K562 (cell line): ENCODE measurements around the gene RXRB. TPM values are rescaled to one million over a fixed set of nuclear protein-coding genes. Genes with fewer than 3 reads are reported as not detected.
A peak's percentile ranks its signal among the peaks of the same experiment; 100 is the strongest.

Experiments
- BCL6 ChIP-seq: fragments of 250-450 bp; sonication (Bioruptor Pico); IDR thresholded peaks from 2 replicates; pipeline ENCODE4 v1.4.0; 2020
- CREM ChIP-seq: IDR thresholded peaks from 2 replicates; pipeline ENCODE4 v1.6.1; 2014; ENCODE audit warnings: antibody characterized with exemption, low read depth
- EP300 ChIP-seq: IDR thresholded peaks from 2 replicates; pipeline ENCODE4 v1.6.1; 2012; ENCODE audit warnings: low read length, improper control_type of control experiment
- FOXA1 ChIP-seq: fragments of 450-650 bp; IDR thresholded peaks from 2 replicates; pipeline ENCODE4 v1.6.1; 2016; ENCODE audit warnings: mild to moderate bottlenecking, borderline replicate concordance
- HDGF ChIP-seq: fragments of 450-650 bp; IDR thresholded peaks from 2 replicates; pipeline ENCODE4 v1.6.1; 2016
- HOXB6 ChIP-seq: fragments of 250-450 bp; sonication (Bioruptor Pico); IDR thresholded peaks from 2 replicates; pipeline ENCODE4 v1.5.1; 2022; ENCODE audit warnings: mild to moderate bottlenecking, borderline replicate concordance
- KDM1A ChIP-seq, 2 experiments: fragments of 450-650 bp; IDR thresholded peaks; 2 replicates each; pipeline ENCODE4 v1.6.1; 2016; ENCODE audit warnings: mild to moderate bottlenecking in 2 of 2
- KLF16 ChIP-seq: IDR thresholded peaks from 2 replicates; pipeline ENCODE4 v1.6.1; 2016; ENCODE audit warnings: antibody characterized with exemption
- LCOR ChIP-seq: sonication (generic); formaldehyde crosslinking; IDR thresholded peaks from 2 replicates; pipeline ENCODE4 v1.8.0; 2022; ENCODE audit warnings: mild to moderate bottlenecking, missing genetic modification reagents
- MED1 ChIP-seq: sonication (generic); formaldehyde crosslinking; IDR thresholded peaks from 2 replicates; pipeline ENCODE4 v1.8.1; 2023; ENCODE audit warnings: missing genetic modification reagents, borderline replicate concordance
- MEIS2 ChIP-seq: fragments of 450-650 bp; IDR thresholded peaks from 2 replicates; pipeline ENCODE4 v1.6.1; 2014; ENCODE audit warnings: mild to moderate bottlenecking; ENCODE audit not compliant: partially characterized antibody
- MTA1 ChIP-seq: fragments of 450-650 bp; IDR thresholded peaks from 2 replicates; pipeline ENCODE4 v1.6.1; 2017; ENCODE audit warnings: borderline replicate concordance
- POLR2B ChIP-seq: fragments of 450-650 bp; IDR thresholded peaks from 2 replicates; pipeline ENCODE4 v1.6.1; 2018; ENCODE audit warnings: low read depth; ENCODE audit not compliant: partially characterized antibody
- RAD21 ChIP-seq, 2 experiments: fragments of 250-450 bp in 1 of 2; fragments of 450-650 bp in 1 of 2; sonication (Bioruptor Pico) in 1 of 2; formaldehyde crosslinking in 1 of 2; IDR thresholded peaks in 1 of 2; conservative IDR thresholded peaks in 1 of 2; 2 replicates each; pipeline versions ENCODE4 v1.4.0 to v1.8.0; 2020 to 2022; ENCODE audit warnings: mild to moderate bottlenecking in 2 of 2, moderate library complexity in 1 of 2
- SREBF2 ChIP-seq: sonication (generic); formaldehyde crosslinking; IDR thresholded peaks from 2 replicates; pipeline ENCODE4 v1.4.0; 2020; ENCODE audit warnings: mild to moderate bottlenecking, missing genetic modification reagents
- TEAD4 ChIP-seq, 2 experiments: sonication (generic) in 1 of 2; formaldehyde crosslinking in 1 of 2; IDR thresholded peaks; 2 replicates each; pipeline versions ENCODE4 v1.6.1 to v1.8.0; 2012 to 2022; ENCODE audit warnings: borderline replicate concordance in 1 of 2, inconsistent platforms in 1 of 2, low read length in 1 of 2, mild to moderate bottlenecking in 1 of 2, missing genetic modification reagents in 1 of 2
- ZNF121 ChIP-seq: sonication (generic); formaldehyde crosslinking; conservative IDR thresholded peaks from 2 replicates; pipeline ENCODE4 v1.8.0; 2022; ENCODE audit warnings: missing genetic modification reagents
- ZNF764 ChIP-seq: fragments of 250-450 bp; sonication (Bioruptor Pico); IDR thresholded peaks from 2 replicates; pipeline ENCODE4 v1.4.0; 2020; ENCODE audit warnings: low read depth, mild to moderate bottlenecking, moderate library complexity
- polyA plus RNA-seq, 8 experiments: library from polyadenylated mRNA; depleted of rRNA in 4 of 8; stranded (reverse) in 5 of 8; unstranded in 3 of 8; fragments of >200 nt; fragmentation: Nextera tagmentation in 2 of 8; fragmentation: Illumina TruSeq in 1 of 8; extraction: Ambion mirVana in 2 of 8; extraction: Trizol in 1 of 8; gene quantifications; 2 replicates each; pipeline versions ENCODE4 v1.2.1 to v1.2.3, GENCODE V29; 2011 to 2014; ENCODE audit warnings: inconsistent platforms in 1 of 8, missing spikeins in 1 of 8
- total RNA-seq, 7 experiments: library from RNA; depleted of rRNA in 6 of 7; stranded (reverse); fragments of >200 nt in 6 of 7; fragmentation: Illumina TruSeq in 2 of 7; extraction: Trizol in 2 of 7; gene quantifications; 2 replicates each; pipeline versions ENCODE4 v1.2.1 to v1.2.3, GENCODE V29; 2011 to 2021; ENCODE audit warnings: low replicate concordance in 1 of 7
- TF ChIP-seq, protein P1 (sequence below), 3 experiments: IDR thresholded peaks in 2 of 3; conservative IDR thresholded peaks in 1 of 3; 2 replicates each; pipeline ENCODE4 v1.5.1; 2011 to 2012; ENCODE audit warnings: low read length in 3 of 3, mild to moderate bottlenecking in 3 of 3, control low read depth in 2 of 3, improper control_type of control experiment in 1 of 3, inconsistent platforms in 1 of 3, low read depth in 1 of 3, mixed read lengths in 1 of 3, moderate library complexity in 1 of 3; ENCODE audit not compliant: insufficient read depth in 2 of 3
- TF ChIP-seq, protein P2 (sequence below), 2 experiments: IDR thresholded peaks in 1 of 2; conservative IDR thresholded peaks in 1 of 2; 2 replicates each; pipeline ENCODE4 v1.6.1; 2016; ENCODE audit warnings: low read depth in 2 of 2, mild to moderate bottlenecking in 1 of 2, missing compliant biosample characterization in 1 of 2, missing genetic modification characterization in 1 of 2, moderate library complexity in 1 of 2
- TF ChIP-seq, protein P3 (sequence below), 2 experiments: fragments of 200-800 bp in 1 of 2; sonication (Bioruptor generic) in 1 of 2; sonication (generic) in 1 of 2; formaldehyde crosslinking in 1 of 2; IDR thresholded peaks in 1 of 2; conservative IDR thresholded peaks in 1 of 2; 2 replicates each; pipeline versions ENCODE4 v1.5.0 to v1.6.1; 2016 to 2020; ENCODE audit warnings: missing compliant biosample characterization in 1 of 2, missing genetic modification characterization in 1 of 2, missing genetic modification reagents in 1 of 2

The RXRB gene
- total and polyA plus RNA-seq, 9 of the 15 experiments (the other 6 are each of a cell fraction or from before 2014, with no cell fraction given) = 0.76 to 35.5 (median 18.4) TPM

DNA sequence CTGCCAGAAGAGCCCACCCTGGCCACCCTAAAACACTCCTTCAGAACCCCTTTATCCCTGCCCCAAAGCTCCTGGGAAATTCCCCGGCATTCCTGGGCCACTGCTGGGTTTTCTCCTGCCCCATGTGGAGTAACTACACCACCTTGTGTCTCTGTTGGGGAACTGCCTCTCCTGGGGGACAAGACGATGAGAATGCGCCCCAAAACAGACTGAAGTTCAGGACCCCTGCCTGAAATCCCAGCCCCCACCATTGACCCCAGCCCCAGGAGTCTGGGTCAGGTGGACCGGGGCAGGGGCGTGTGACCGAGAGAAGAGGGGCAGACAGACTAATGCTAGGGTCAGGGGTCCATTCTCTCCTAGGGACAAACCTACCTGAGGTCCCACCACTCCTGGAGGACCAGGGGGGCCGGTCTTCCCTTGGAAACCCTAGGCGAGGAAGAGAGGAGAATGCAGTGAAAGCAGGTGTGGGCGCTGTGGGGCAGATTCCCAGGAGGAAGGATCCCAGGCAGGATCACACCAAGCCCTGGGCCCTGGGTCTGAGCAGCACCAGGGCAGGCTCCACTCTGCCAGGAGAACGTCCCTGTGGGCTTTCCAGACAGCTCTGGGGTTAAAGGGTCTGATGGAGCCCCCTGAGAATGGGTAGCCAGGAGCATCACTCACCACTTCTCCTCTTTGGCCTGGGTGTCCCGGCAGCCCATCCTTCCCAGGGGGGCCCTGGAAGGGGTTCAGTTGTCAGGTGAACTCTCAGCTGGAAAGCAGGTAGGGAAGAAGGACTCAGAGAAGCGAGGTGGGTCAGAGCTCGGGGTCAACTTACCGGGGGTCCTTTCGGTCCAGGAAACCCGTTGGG is 27.6 kb downstream of the RXRB start (continued):
- TF ChIP-seq ZNF121 (no peak), MED1 (no peak), MTA1 (no peak), EP300 (no peak), RAD21 (CRISPR knock-in tag; conservative IDR thresholded peaks at IDR 0.05 in 1 of 2, IDR thresholded peaks at IDR 0.05 in 1 of 2) (peak; percentile 78 to 85), TEAD4 (IDR thresholded peaks at IDR 0.05; ENCODE audit: low read length) (0 out of 2 replicates have a peak, but pooled peaks have one; percentile 27), TEAD4 (CRISPR knock-in tag; IDR thresholded peaks at IDR 0.05; ENCODE audit: borderline replicate concordance) (no peak), KDM1A (IDR thresholded peaks at IDR 0.05) (no peak), CREM (no peak), ZNF764 (CRISPR knock-in tag) (no peak), MEIS2 (no peak), KLF16 (peak; percentile 23; the same call in 1 of the 2 replicates), SREBF2 (CRISPR knock-in tag) (no peak), HOXB6 (CRISPR knock-in tag) (no peak), BCL6 (CRISPR knock-in tag) (no peak), HDGF (no peak), POLR2B (no peak), FOXA1 (no peak), LCOR (CRISPR knock-in tag) (no peak)
- TF ChIP-seq, protein P1, sequence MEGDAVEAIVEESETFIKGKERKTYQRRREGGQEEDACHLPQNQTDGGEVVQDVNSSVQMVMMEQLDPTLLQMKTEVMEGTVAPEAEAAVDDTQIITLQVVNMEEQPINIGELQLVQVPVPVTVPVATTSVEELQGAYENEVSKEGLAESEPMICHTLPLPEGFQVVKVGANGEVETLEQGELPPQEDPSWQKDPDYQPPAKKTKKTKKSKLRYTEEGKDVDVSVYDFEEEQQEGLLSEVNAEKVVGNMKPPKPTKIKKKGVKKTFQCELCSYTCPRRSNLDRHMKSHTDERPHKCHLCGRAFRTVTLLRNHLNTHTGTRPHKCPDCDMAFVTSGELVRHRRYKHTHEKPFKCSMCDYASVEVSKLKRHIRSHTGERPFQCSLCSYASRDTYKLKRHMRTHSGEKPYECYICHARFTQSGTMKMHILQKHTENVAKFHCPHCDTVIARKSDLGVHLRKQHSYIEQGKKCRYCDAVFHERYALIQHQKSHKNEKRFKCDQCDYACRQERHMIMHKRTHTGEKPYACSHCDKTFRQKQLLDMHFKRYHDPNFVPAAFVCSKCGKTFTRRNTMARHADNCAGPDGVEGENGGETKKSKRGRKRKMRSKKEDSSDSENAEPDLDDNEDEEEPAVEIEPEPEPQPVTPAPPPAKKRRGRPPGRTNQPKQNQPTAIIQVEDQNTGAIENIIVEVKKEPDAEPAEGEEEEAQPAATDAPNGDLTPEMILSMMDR (IDR thresholded peaks at IDR 0.05 in 2 of 3, conservative IDR thresholded peaks at IDR 0.05 in 1 of 3; ENCODE audit: insufficient read depth in 2 of 3, low read depth in 1 of 3, low read length in 3 of 3) = peak; percentile 86 to 89 (median 86)
- TF ChIP-seq, protein P2, sequence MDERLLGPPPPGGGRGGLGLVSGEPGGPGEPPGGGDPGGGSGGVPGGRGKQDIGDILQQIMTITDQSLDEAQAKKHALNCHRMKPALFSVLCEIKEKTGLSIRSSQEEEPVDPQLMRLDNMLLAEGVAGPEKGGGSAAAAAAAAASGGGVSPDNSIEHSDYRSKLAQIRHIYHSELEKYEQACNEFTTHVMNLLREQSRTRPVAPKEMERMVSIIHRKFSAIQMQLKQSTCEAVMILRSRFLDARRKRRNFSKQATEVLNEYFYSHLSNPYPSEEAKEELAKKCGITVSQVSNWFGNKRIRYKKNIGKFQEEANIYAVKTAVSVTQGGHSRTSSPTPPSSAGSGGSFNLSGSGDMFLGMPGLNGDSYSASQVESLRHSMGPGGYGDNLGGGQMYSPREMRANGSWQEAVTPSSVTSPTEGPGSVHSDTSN (CRISPR knock-in tag; IDR thresholded peaks at IDR 0.05; ENCODE audit: low read depth) = no peak
- TF ChIP-seq, protein P2 (tag; conservative IDR thresholded peaks at IDR 0.05; ENCODE audit: low read depth) = no peak
- TF ChIP-seq, protein P3, sequence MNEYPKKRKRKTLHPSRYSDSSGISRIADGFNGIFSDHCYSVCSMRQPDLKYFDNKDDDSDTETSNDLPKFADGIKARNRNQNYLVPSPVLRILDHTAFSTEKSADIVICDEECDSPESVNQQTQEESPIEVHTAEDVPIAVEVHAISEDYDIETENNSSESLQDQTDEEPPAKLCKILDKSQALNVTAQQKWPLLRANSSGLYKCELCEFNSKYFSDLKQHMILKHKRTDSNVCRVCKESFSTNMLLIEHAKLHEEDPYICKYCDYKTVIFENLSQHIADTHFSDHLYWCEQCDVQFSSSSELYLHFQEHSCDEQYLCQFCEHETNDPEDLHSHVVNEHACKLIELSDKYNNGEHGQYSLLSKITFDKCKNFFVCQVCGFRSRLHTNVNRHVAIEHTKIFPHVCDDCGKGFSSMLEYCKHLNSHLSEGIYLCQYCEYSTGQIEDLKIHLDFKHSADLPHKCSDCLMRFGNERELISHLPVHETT (CRISPR knock-in tag; conservative IDR thresholded peaks at IDR 0.05 in 1 of 2, IDR thresholded peaks at IDR 0.05 in 1 of 2) = no peak
